GM19463 (cell line): Measurements from ENCODE around the gene RPS6KA1.

ENCODE experiments used
- ATAC-seq: cut with Tn5 transposase; IDR thresholded peaks from one replicate; pipeline ENCODE4 v1.9.1; 2021; ENCODE audit warnings: mild to moderate bottlenecking, moderate library complexity; ENCODE audit not compliant: unreplicated experiment

Gene RPS6KA1

DNA sequence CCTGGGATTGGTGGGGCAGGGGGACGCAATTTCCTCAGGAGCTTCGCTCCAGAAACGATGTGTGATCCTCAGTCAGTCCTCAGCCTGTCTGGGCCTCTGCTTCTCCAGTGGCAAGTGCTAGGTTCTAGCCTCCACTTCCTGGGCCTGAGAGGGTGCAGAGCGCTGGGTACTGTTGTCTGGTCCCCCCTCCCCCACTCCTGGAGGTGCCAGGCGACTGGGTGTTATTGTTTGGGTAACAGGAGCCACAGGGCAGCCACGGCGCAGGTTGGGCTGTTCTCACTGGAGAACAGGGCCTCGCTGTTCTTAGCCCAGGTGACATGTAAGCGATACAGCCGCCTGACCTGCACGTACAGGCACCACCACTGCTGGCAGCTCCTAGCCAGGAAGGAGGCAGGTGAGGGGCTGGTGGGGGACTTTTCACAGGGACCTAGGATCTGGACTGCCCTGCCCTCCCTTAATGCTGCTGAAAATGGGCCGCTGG lies 2.1 kb downstream of the RPS6KA1 start:
- no peak for ATAC-seq

GRCh38 chr1:26533951-26534509 lies 4.5 kb downstream of the RPS6KA1 start:
- ATAC-seq: no peak

DNA sequence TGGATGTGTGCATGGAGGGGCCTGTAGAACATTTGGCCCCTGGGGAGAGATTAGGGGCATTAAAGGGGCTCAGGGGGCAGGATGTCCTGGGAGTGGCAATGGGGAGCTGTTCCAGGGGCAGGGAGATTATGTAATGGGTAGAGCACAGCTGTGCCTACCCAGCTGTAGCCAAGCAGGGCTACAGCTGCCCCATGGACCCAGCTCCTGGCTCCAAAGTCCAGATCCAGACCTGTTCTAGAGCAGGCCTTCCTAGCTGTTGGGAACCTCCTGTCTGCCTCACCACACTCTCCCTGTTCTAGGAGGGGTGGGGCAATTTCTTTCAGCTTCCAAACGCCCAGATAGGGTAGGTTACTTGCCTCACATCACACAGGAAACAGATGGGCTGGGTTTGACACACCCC lies 5.6 kb downstream of the RPS6KA1 start:
- no peak for ATAC-seq

DNA sequence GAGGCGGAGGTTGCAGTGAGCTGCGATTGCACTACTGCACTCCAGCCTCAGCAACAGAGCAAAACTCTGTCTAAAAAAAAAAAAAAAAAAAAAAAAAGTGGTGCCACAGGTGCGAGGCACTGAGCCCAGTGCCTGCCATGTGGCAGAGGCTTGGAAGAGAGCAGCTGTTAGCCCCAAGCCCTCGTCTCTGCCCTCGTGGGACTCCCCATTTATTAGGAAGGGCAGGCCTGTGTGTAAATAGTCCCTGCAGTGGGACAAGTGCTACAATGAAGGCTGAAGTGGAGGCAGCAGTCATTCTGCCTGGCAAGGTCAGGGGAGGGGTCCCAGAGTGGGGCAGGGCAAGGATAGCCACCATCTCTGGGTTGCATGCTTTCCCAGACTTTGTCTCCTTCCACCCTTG lies 6.5 kb downstream of the RPS6KA1 start:
- no peak for ATAC-seq

DNA sequence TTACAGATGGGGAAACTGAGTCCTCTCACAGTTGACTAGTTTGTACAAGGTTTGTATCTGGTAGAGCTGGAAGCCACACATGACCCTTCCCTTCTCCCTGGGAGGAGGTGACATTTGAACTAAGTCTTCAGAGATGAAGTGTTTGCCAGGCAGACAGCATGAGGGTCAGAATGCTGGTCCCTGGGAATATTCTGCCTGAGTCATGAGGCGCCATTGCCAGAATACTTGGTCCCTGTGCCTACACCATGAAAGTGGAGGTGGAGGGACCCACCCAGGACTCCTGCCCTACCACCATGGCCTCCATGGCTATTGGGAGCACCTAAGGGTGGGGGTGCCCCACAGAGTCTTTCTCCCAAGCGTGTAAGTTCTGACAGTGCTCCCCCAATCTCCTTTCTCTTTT lies 7.0 kb downstream of the RPS6KA1 start:
- no peak for ATAC-seq

DNA sequence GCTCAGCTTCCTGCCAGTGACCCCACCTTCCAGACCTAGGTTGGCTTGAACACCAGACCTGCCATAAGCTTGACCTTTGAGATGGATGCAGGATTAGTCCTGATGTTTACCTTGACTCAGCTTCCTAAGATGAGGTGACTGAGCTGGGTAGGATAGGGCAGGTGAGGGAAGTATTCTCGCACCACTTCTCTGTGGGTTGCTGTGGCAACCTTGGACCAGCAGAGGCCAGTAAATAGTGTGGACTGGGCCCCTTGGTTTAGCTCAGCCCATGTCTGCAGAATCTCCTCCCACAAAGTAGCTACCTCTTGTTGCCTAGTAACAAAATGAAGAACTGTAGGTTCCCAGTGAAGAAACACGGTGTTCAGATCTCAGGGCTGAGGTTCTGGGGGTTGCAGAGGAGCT lies 8.4 kb downstream of the RPS6KA1 start:
- ATAC-seq: no peak

GRCh38 chr1:26538480-26539412 lies 9.2 kb downstream of the RPS6KA1 start:
- no peak for ATAC-seq

DNA sequence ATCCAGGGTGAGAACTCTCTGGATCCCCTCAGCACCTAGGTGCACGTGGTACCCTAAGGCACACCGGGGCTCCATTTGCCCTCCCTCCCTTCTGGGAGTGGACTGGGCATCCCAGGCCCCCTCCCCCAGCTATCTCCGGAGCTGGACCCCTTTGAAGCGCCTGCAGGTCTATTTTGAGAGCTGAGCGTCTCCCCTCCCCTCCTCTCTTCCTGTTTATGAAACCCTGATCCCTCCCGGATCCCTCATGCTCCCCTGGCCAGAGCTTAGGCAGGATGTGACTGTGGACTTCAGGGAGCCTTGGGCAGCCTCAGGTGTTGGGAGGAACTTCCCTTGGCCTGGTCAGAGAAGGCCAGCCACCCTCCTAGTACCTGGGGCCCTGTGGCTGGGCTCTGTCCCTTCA lies 10.2 kb downstream of the RPS6KA1 start:
- no peak for ATAC-seq

GRCh38 chr1:26540351-26540750 lies 10.8 kb downstream of the RPS6KA1 start:
- ATAC-seq: no peak

DNA sequence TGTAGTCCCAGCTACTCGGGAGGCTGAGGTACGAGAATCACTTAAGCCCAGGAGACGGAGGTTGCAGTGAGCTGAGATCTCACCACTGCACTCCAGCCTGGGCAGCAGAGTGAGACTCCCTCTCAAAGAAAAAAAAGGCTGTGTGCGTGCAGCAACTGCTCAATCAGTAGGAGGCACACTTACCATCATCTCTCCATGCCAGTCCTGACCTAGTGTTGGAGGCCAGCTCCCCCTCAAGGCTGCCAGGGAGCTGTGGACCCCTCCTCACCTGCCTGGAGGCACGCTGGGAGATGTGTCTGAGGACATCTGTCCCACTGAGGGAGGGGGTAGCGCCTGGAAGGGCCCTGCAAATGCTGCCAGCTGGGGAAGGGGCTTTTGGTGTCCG lies 11.9 kb downstream of the RPS6KA1 start:
- ATAC-seq: no peak

GRCh38 chr1:26541816-26542711 lies 12.5 kb downstream of the RPS6KA1 start:
- ATAC-seq: peak; percentile 41

DNA sequence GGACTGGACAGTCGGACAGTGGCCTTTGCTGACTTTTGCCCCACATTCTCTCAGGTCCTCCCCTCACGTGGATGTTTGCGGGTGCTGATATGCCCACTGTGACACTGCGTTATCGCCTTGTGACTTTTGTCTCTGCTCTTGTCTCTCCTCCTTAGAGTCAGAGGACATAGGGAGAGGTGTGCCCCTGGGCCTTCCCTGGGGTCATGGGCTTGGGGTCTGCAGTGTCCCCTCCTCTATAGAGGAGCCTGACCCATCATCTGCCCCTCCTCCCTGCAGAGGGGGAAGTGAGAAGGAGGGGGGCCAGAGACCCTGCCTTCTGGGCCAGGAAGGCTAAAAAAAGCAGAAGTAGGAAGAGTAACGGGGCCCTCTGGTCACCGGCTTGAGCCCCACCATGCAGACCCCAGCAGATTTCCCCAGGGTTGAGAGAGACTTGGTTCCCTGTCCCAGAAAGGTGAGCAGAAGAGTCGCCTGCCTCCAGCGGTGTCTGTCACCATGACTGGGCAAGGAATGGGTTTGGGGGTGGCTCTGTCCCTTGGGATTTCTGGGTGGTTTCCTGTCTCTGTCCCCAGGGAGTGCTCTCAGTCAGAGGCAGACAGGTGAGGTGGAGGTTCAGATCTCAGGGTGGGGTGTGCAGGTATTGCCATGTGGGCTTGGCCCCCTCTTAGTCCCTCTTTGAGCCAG lies 13.3 kb downstream of the RPS6KA1 start:
- no peak for ATAC-seq

DNA sequence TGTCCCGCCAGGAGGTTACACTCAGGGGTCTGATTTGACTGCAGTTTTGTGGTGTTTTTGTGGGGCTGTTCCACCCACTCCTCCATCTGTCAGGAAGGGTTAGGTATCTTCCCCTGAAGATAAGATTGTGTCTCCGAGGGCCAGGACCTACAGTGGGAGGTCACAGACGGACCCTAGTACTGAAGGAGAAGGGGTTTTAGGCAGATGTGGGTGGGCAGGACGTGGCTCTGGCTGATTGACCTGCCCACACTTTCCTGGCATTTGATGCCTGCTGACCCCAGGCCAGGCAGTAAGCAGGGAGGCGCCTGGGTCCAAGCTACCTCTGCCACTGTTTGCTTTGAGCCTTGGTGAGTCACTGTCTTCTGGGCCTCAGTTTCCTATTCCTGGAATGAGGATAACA lies 13.9 kb downstream of the RPS6KA1 start:
- ATAC-seq: no peak

- ATAC-seq: no peak
Observed at GRCh38 chr1:26544126-26544525, 14.6 kb downstream of the RPS6KA1 start.

GRCh38 chr1:26545969-26546323 lies 16.4 kb downstream of the RPS6KA1 start:
- ATAC-seq: no peak

- ATAC-seq: no peak
Observed at GRCh38 chr1:26546375-26546774, 16.8 kb downstream of the RPS6KA1 start.

DNA sequence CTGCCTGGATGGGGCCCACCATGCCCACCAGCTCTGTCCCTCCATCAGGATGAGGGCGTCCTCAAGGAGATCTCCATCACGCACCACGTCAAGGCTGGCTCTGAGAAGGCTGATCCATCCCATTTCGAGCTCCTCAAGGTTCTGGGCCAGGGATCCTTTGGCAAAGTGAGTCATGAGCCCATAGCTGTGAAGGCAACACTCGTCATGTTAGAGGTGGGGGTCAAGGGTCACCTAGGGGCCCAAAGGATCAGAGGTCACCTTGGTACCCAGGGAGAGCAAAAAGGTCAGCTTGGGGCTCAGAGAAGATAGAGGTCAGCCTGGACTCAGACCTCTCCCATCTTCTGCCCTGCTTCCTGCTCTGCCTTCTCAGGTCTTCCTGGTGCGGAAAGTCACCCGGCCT lies 17.3 kb downstream of the RPS6KA1 start:
- ATAC-seq: no peak

GRCh38 chr1:26548841-26549240 lies 19.3 kb downstream of the RPS6KA1 start:
- no peak for ATAC-seq

DNA sequence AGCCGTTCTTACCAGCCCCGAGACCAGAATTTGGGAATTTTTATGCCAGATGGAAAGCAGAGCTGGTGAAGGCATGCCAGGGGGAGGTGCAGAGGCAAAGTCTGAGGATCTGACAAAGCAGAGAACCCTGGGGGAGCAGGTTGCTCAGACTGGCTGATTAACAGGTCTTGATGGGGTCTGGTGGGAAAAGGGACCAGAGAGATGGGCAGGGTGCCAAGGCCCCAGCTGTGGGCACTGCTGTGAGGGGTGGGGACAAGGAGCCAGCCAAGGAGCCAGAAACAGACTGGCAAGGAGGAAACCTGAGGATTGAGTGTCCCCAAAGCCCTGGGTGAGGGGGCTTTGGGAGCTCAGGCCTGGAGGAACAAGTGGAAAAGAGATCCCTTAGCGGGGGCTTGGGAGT lies 21.4 kb downstream of the RPS6KA1 start:
- no peak for ATAC-seq

GRCh38 chr1:26552720-26553119 lies 23.2 kb downstream of the RPS6KA1 start:
- no peak for ATAC-seq
